ENCODE data around the gene MYL2.

Gene MYL2

GRCh38 chr12:110933326-110933974 lies 13.1 kb upstream of the MYL2 start:
- no peaks in the 10 kb centered on the region for H4K20me1 ChIP-seq (ENCODE audit: insufficient read depth, low read length)
- TF ChIP-seq CTCF (IDR thresholded peaks at IDR 0.05; ENCODE audit: low read length), result no peak
- no peak for TF ChIP-seq EZH2 (IDR thresholded peaks at IDR 0.05; ENCODE audit: borderline replicate concordance, low read length)
- no peak overlapping the region for H3K4me2 ChIP-seq (ENCODE audit: low read length)
- H3K9me3 ChIP-seq (ENCODE audit: low read length), result no peaks in the 10 kb centered on the region
- no peaks in the 10 kb centered on the region for H3K27me3 ChIP-seq (ENCODE audit: insufficient read depth, low read length)
- no peak overlapping the region for H3K9ac ChIP-seq (ENCODE audit: low read length)
- H3F3A ChIP-seq (ENCODE audit: insufficient read depth, low read length), result no peaks in the 10 kb centered on the region
- H3K79me2 ChIP-seq (ENCODE audit: insufficient read depth, low read length), result no peaks in the 10 kb centered on the region
- H3K27ac ChIP-seq (ENCODE audit: low read depth, low read length, poor library complexity, severe bottlenecking), result no peak overlapping the region
- no peaks in the 10 kb centered on the region for H3K4me1 ChIP-seq (ENCODE audit: insufficient read depth, low read length, severe bottlenecking)
- H2AFZ ChIP-seq (ENCODE audit: low read length), result no peak overlapping the region
- no peak overlapping the region for H3K4me3 ChIP-seq (ENCODE audit: low read depth, low read length, poor library complexity, severe bottlenecking)
- H3K36me3 ChIP-seq (ENCODE audit: insufficient read depth, low read length), result no peaks in the 10 kb centered on the region
- no peaks in the 10 kb centered on the region for H3K9me2 ChIP-seq (ENCODE audit: low read depth, low read length)

- no peak overlapping the region for H3K4me2 ChIP-seq (ENCODE audit: low read length)
Observed at GRCh38 chr12:110932046-110932445, 11.7 kb upstream of the MYL2 start.

GRCh38 chr12:110931315-110931728 lies 10.9 kb upstream of the MYL2 start:
- H3K27ac ChIP-seq (ENCODE audit: low read depth, low read length, poor library complexity, severe bottlenecking), result no peak overlapping the region
- no peaks in the 10 kb centered on the region for H3K36me3 ChIP-seq (ENCODE audit: insufficient read depth, low read length)

More at GRCh38 chr12:110932046-110932445, 11.7 kb upstream of the MYL2 start:
- H2AFZ ChIP-seq (ENCODE audit: low read length), result no peak overlapping the region
- H3K27ac ChIP-seq (ENCODE audit: low read depth, low read length, poor library complexity, severe bottlenecking), result no peak overlapping the region
- H4K20me1 ChIP-seq (ENCODE audit: insufficient read depth, low read length), result no peaks in the 10 kb centered on the region
- H3K27me3 ChIP-seq (ENCODE audit: insufficient read depth, low read length), result no peaks in the 10 kb centered on the region
- H3K4me3 ChIP-seq (ENCODE audit: low read depth, low read length, poor library complexity, severe bottlenecking), result no peak overlapping the region
- no peaks in the 10 kb centered on the region for H3K9me2 ChIP-seq (ENCODE audit: low read depth, low read length)
- H3K79me2 ChIP-seq (ENCODE audit: insufficient read depth, low read length), result no peaks in the 10 kb centered on the region
- no peaks in the 10 kb centered on the region for H3K36me3 ChIP-seq (ENCODE audit: insufficient read depth, low read length)
- H3F3A ChIP-seq (ENCODE audit: insufficient read depth, low read length), result no peaks in the 10 kb centered on the region
- H3K4me1 ChIP-seq (ENCODE audit: insufficient read depth, low read length, severe bottlenecking), result no peaks in the 10 kb centered on the region
- no peaks in the 10 kb centered on the region for H3K9me3 ChIP-seq (ENCODE audit: low read length)
- no peak overlapping the region for H3K9ac ChIP-seq (ENCODE audit: low read length)
- no peak for TF ChIP-seq EZH2 (IDR thresholded peaks at IDR 0.05; ENCODE audit: borderline replicate concordance, low read length)
- TF ChIP-seq CTCF (IDR thresholded peaks at IDR 0.05; ENCODE audit: low read length), result peak; percentile 28; the same call in 1 of the 2 replicates

More at GRCh38 chr12:110931315-110931728, 10.9 kb upstream of the MYL2 start:
- Histone ChIP-seq H2AFZ (ENCODE audit: low read length) (no peak overlapping the region), H3F3A (ENCODE audit: insufficient read depth, low read length) (no peaks in the 10 kb centered on the region), H3K4me3 (ENCODE audit: low read depth, low read length, poor library complexity, severe bottlenecking) (no peak overlapping the region), H3K9ac (ENCODE audit: low read length) (no peak overlapping the region), H3K9me2 (ENCODE audit: low read depth, low read length) (no peaks in the 10 kb centered on the region), H3K4me1 (ENCODE audit: insufficient read depth, low read length, severe bottlenecking) (no peaks in the 10 kb centered on the region), H3K79me2 (ENCODE audit: insufficient read depth, low read length) (no peaks in the 10 kb centered on the region), H3K27me3 (ENCODE audit: insufficient read depth, low read length) (no peaks in the 10 kb centered on the region), H4K20me1 (ENCODE audit: insufficient read depth, low read length) (no peaks in the 10 kb centered on the region), H3K4me2 (ENCODE audit: low read length) (no peak overlapping the region), H3K9me3 (ENCODE audit: low read length) (no peaks in the 10 kb centered on the region)
- TF ChIP-seq CTCF (IDR thresholded peaks at IDR 0.05; ENCODE audit: low read length), result no peak
- TF ChIP-seq EZH2 (IDR thresholded peaks at IDR 0.05; ENCODE audit: borderline replicate concordance, low read length), result no peak

All from OCI-LY1 (cell line).